Activated naive CD8-positive, alpha-beta T cell (primary cell): ENCODE measurements around the gene SYT3.

Experiments used
- H3K27ac Mint-ChIP-seq: one replicate; pipeline ENCODE4 v1.8.0; 2021; ENCODE audit warnings: mixed read lengths
- H3K27me3 Mint-ChIP-seq: one replicate; pipeline ENCODE4 v1.8.0; 2021; ENCODE audit warnings: mixed read lengths
- H3K36me3 Mint-ChIP-seq: one replicate; pipeline ENCODE4 v1.8.0; 2021; ENCODE audit warnings: mixed read lengths
- H3K4me1 Mint-ChIP-seq: one replicate; pipeline ENCODE4 v1.8.0; 2021; ENCODE audit warnings: low read depth, mixed read lengths
- H3K4me3 Mint-ChIP-seq: one replicate; pipeline ENCODE4 v1.8.0; 2021; ENCODE audit warnings: mild to moderate bottlenecking, mixed read lengths
- H3K9me3 Mint-ChIP-seq: one replicate; pipeline ENCODE4 v1.8.0; 2021; ENCODE audit warnings: low read depth, mixed read lengths

The SYT3 gene

GRCh38 chr19:50639121-50640112 lies at the start of gene SYT3:
Gene SYT3 (minus strand): TSS chr19:50639881. CDS start chr19:50637411, 2,470 bp downstream.
- H3K27me3 Mint-ChIP-seq, result peaks cover 26% of the 10 kb centered on the region
- H3K27ac Mint-ChIP-seq, result no peak within 1 kb of the TSS
- peak within 1 kb of the TSS; percentile 88 for H3K4me3 Mint-ChIP-seq
- H3K36me3 Mint-ChIP-seq, result peaks cover 4% of the 10 kb centered on the region
- peaks cover 9% of the 10 kb centered on the region for H3K4me1 Mint-ChIP-seq
- no peaks in the 10 kb centered on the region for H3K9me3 Mint-ChIP-seq

DNA sequence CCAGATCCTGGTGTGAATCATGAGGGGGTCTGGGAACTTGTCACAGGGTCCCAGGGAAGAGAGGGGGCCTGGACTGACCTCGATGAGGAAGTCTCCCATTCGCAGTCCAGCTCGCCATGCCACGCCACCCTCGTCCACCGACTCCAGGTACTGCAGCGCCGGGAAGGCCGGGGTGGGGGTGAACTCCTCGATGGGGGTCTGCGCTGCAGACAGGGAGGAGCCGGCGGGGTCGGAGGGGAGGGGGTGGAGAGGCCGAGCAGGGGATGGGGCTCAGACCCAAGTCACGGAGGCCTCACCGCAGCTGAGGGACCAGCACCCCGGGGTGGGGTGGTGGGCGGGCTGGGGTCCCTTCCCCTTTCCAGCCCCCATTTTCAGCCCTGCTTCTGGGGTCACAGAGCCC lies 49.1 kb upstream of the SYT3 start:
- H3K36me3 Mint-ChIP-seq, result no peaks in the 10 kb centered on the region
- no peak overlapping the region for H3K27ac Mint-ChIP-seq
- H3K27me3 Mint-ChIP-seq, result peaks cover 34% of the 10 kb centered on the region
- H3K4me1 Mint-ChIP-seq, result no peaks in the 10 kb centered on the region
- H3K4me3 Mint-ChIP-seq, result no peak overlapping the region
- no peaks in the 10 kb centered on the region for H3K9me3 Mint-ChIP-seq

DNA sequence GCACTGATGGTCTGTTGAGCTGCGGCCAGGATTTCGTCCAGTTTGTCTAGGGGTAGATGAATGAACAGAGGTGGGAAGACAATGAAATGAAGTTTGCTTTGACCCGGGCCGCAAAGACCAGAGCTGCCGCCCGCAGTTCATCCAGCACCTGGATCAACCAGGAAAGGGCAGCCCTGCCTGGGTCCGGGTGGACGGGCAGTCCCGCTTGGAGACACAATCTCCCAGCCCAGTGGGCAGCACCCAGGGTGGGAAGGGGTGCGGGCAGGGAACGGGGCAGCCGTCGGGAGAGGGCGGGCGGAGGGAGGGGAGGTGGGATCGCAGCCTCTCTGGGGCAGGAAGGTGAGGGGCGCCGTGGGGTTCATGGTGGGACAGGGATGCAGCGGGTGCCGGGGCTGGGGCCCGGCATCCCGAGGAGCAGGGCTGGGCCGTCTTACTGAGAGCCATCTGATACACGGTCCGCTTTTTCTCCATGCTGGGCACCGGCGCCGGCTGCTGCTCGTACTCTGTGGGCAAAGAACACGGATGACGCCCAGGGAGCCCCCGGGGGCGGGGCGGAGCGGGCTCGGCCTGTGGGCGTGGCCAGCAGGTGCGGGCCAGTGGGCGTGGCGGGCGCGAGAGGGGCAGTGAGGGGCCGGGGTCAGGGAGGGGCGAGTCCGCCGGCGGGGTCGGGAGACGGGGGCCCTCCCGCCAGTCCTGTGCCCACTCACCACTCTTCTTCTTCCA lies 46.8 kb upstream of the SYT3 start:
- Mint-ChIP-seq H3K4me3 (no peak overlapping the region), H3K9me3 (no peaks in the 10 kb centered on the region), H3K27me3 (peaks cover 30% of the 10 kb centered on the region), H3K4me1 (no peaks in the 10 kb centered on the region), H3K27ac (no peak overlapping the region), H3K36me3 (no peaks in the 10 kb centered on the region)

DNA sequence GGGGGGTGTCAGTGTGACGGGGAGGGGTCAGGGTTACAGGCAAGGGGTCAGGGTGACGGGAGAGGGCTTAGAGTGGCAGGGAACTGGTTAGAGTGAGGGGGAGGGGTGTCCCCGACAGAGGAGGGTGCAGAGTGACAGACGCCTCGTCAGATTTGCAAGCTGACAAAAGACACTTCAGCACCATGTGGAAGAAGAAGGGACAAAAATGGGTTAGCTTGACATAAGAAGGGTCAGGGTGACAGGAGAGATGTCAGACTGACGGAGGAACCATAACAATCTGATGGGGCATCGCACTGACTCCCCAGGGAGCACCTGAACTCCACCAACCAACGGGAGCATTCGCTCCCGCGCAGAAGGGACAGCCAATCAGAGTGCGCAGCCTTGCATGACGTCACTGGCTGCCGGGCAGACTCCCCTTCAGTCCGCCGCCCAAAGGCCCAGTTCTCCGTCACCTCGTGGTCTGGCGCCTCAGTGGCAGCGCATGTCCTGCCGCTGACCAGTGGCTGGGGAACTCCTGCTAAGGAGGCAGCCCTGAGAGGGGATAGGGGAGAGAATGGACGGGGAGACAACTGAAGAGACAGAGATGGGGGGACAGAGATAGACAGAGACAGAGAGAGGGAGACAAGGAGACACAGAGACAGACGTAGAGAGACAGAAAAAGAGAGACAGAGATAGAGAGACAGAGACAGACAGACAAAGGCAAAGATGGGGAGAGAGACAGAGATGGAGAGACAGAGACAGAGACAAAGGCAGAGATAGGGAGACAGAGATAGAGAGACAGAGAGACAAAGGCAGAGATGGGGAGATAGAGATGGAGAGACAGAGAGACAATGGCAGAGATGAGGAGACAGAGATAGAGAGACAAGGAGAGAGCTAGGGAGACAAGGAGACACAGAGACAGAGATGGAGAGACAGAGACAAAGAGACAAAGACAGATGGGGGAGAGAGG lies 39.8 kb upstream of the SYT3 start:
- no peak overlapping the region for H3K4me3 Mint-ChIP-seq
- peaks cover 2% of the 10 kb centered on the region for H3K36me3 Mint-ChIP-seq
- no peaks in the 10 kb centered on the region for H3K9me3 Mint-ChIP-seq
- H3K4me1 Mint-ChIP-seq, result peaks cover 11% of the 10 kb centered on the region
- H3K27ac Mint-ChIP-seq, result no peak overlapping the region
- peaks cover 29% of the 10 kb centered on the region for H3K27me3 Mint-ChIP-seq

DNA sequence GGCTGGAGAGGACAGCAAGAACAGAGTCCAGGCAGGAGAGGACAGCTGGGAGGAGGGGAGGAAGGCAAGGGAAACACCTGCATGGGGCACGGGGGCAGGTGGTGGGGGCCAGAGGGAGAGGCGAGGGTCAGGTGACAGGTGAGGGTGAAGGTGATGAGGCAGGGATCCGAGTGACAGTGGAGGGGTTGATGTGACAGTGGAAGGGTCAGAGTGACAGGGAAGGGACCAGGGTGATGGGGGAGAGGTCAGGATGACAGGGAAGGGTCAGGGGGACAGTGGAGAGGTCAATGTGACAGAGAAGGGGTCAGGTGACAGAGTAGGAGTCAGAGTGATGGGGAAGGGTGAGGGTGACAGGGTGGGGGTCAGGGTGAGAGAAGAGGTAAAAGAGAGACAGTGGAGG lies 38.6 kb upstream of the SYT3 start:
- H3K27me3 Mint-ChIP-seq, result peaks cover 29% of the 10 kb centered on the region
- no peaks in the 10 kb centered on the region for H3K9me3 Mint-ChIP-seq
- H3K27ac Mint-ChIP-seq, result no peak overlapping the region
- peaks cover 2% of the 10 kb centered on the region for H3K36me3 Mint-ChIP-seq
- no peak overlapping the region for H3K4me3 Mint-ChIP-seq
- peaks cover 11% of the 10 kb centered on the region for H3K4me1 Mint-ChIP-seq

GRCh38 chr19:50677636-50678035 lies 38.0 kb upstream of the SYT3 start:
- Mint-ChIP-seq H3K9me3 (no peaks in the 10 kb centered on the region), H3K4me1 (peaks cover 11% of the 10 kb centered on the region), H3K27ac (no peak overlapping the region), H3K36me3 (peaks cover 2% of the 10 kb centered on the region), H3K27me3 (peaks cover 35% of the 10 kb centered on the region), H3K4me3 (no peak overlapping the region)

GRCh38 chr19:50676625-50677197 lies 37.0 kb upstream of the SYT3 start:
- Mint-ChIP-seq H3K9me3 (no peaks in the 10 kb centered on the region), H3K4me3 (no peak overlapping the region), H3K27ac (no peak overlapping the region), H3K27me3 (peaks cover 35% of the 10 kb centered on the region), H3K36me3 (peaks cover 2% of the 10 kb centered on the region), H3K4me1 (peaks cover 11% of the 10 kb centered on the region)

GRCh38 chr19:50673118-50673517 lies 33.4 kb upstream of the SYT3 start:
- H3K4me1 Mint-ChIP-seq, result peaks cover 4% of the 10 kb centered on the region
- no peak overlapping the region for H3K27ac Mint-ChIP-seq
- H3K36me3 Mint-ChIP-seq, result peaks cover 2% of the 10 kb centered on the region
- no peaks in the 10 kb centered on the region for H3K9me3 Mint-ChIP-seq
- peaks cover 35% of the 10 kb centered on the region for H3K27me3 Mint-ChIP-seq
- no peak overlapping the region for H3K4me3 Mint-ChIP-seq

- no peak overlapping the region for H3K27ac Mint-ChIP-seq
These were observed 30.4 kb upstream of the SYT3 start for GRCh38 chr19:50670102-50670380.

DNA sequence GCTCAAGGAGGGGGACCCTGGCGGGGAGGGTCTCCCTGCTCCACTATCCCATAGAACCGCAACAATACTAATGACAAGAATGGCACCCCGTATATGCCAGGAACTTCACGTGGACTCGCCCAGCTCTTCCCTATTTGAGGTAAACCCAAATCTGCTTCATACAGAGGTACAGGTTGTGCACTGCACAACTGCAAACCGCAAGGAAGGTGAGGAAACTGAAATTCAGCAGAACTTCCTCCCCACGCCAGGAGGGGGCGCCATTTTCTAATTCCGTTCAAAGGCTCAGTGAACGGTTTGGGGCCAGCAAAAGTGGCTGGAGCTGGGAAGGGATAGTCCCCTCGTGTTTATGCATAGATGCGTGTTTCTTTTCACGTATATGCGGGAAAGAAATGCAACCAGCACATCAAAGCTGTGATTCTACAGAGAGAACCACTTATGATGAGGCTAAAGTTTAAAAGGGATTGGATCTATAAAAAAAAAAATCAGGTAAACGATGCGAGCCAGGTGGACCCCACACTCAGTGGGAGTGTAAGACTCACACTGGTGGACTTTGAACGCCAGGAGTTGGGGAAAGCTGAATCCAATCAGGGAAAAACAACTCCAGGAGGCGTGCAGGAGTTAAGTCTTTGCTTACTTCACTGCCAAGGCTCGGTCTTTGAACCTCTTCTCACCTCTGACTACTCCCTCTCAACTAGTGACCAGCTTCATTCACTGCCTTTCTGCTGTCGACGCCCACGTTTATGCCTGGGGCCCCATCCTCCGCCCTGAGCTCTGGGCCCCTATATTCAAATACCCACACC lies 29.8 kb upstream of the SYT3 start:
- H3K27me3 Mint-ChIP-seq, result peaks cover 28% of the 10 kb centered on the region
- H3K4me1 Mint-ChIP-seq, result peaks cover 1% of the 10 kb centered on the region
- no peaks in the 10 kb centered on the region for H3K36me3 Mint-ChIP-seq
- no peak overlapping the region for H3K27ac Mint-ChIP-seq
- H3K9me3 Mint-ChIP-seq, result no peaks in the 10 kb centered on the region
- H3K4me3 Mint-ChIP-seq, result no peak overlapping the region

More at GRCh38 chr19:50670102-50670380, 30.4 kb upstream of the SYT3 start:
- Mint-ChIP-seq H3K27me3 (peaks cover 28% of the 10 kb centered on the region), H3K9me3 (no peaks in the 10 kb centered on the region), H3K4me1 (peaks cover 1% of the 10 kb centered on the region), H3K36me3 (no peaks in the 10 kb centered on the region), H3K4me3 (no peak overlapping the region)

DNA sequence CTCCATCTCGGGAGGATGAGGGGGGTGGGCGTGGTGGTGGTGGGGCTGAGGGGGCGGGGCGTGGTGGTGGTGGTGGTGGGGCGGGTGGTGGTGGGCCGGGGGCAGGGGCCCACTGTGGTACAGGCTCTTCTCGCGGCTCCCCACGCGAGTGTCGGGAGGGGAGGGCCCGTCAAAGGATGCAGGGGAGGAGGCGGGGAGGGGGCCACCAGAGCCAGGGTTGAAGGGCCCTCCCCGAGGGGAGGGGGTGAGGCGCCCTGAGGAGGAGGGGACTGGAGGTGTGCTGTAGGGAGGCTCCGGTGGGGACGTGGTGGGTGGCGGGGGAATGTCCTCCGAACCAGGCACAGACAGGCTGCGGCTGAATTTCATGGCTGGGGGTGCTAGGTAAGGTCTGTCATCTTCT lies 29.2 kb upstream of the SYT3 start:
- Mint-ChIP-seq H3K27me3 (peaks cover 31% of the 10 kb centered on the region), H3K4me1 (peaks cover 1% of the 10 kb centered on the region), H3K36me3 (no peaks in the 10 kb centered on the region)

DNA sequence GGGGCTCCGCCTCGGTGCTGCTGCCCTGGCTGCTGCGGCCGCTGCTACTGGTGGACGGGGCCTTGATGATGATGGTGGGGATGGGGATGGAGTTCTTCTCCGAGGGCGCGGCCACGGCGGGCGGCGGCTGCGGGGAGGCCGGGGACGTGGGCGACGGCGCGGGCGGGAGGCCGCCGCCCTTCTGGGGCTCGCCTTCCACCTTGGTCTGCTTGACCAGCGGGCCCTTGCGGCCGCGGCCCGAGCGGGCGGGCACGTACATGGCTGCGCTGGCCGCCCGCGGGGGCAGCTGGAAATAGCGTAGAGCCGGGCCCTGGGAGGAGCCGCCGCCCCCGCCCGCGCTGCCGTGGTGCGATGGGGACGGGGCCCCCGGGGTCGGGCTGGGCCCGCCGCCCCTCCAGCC lies 28.7 kb upstream of the SYT3 start:
- peaks cover 1% of the 10 kb centered on the region for H3K4me1 Mint-ChIP-seq
- H3K27me3 Mint-ChIP-seq, result peaks cover 30% of the 10 kb centered on the region
- no peaks in the 10 kb centered on the region for H3K36me3 Mint-ChIP-seq
- no peak overlapping the region for H3K27ac Mint-ChIP-seq
- no peak overlapping the region for H3K4me3 Mint-ChIP-seq
- H3K9me3 Mint-ChIP-seq, result no peaks in the 10 kb centered on the region

More for the DNA sequence above, 29.2 kb upstream of the SYT3 start:
- Mint-ChIP-seq H3K9me3 (no peaks in the 10 kb centered on the region), H3K27ac (no peak overlapping the region), H3K4me3 (no peak overlapping the region)

DNA sequence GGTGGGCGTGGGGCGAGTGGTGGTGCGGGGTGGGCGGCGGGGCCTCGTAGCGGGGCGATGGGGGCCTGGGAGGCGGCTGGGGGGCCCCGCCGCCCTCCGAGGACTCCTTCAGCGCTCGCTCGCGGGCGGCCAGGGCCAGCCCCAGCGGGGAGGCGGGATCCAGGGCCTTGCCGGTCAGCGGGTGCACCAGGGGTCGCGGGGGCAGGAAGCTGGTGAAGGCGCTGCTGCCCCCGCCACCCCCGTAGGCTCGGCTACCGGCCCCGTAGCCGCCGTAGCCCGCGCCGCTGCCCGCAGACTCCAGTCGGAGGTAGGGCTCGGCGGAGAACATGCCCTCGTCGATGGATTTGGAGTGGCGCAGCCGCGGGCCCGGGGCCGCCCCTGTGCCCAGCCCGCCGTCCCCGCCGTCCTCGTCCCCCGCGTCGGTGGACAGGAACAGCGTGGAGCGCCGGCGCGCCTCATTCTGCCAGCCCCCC lies 28.1 kb upstream of the SYT3 start:
- Mint-ChIP-seq H3K27me3 (peaks cover 28% of the 10 kb centered on the region), H3K4me1 (peaks cover 1% of the 10 kb centered on the region), H3K36me3 (no peaks in the 10 kb centered on the region), H3K27ac (no peak overlapping the region), H3K9me3 (no peaks in the 10 kb centered on the region), H3K4me3 (no peak overlapping the region)
